Stomach (tissue), 4 donors: ENCODE data around the gene TDRD3.

Source experiments
- CTCF ChIP-seq, 7 experiments: fragments of 450-650 bp in 4 of 7; fragments of 200-600 bp in 3 of 7; sonication (generic) in 3 of 7; IDR thresholded peaks; one replicate each; pipeline ENCODE4 v1.5.1; 2016 to 2019; ENCODE audit warnings: antibody characterized with exemption in 7 of 7, control low read depth in 2 of 7, mild to moderate bottlenecking in 1 of 7
- EP300 ChIP-seq: sonication (generic); formaldehyde crosslinking; IDR thresholded peaks from one replicate; pipeline ENCODE4 v1.6.1; 2017; ENCODE audit warnings: antibody characterized with exemption
- POLR2A ChIP-seq, 4 donors: fragments of 450-650 bp; IDR thresholded peaks; one replicate each; pipeline ENCODE4 v1.6.1; 2016; ENCODE audit warnings: antibody characterized with exemption in 4 of 4, control low read depth in 2 of 4, mild to moderate bottlenecking in 1 of 4, moderate library complexity in 1 of 4
- POLR2AphosphoS5 ChIP-seq, 3 donors: sonication (generic); formaldehyde crosslinking; IDR thresholded peaks; one replicate each; pipeline ENCODE4 v1.6.1; 2016; ENCODE audit warnings: antibody characterized with exemption in 3 of 3

- no peak for TF ChIP-seq EP300
- no peak for TF ChIP-seq POLR2A (IDR thresholded peaks at IDR 0.05)
- no peak for TF ChIP-seq POLR2AphosphoS5 (IDR thresholded peaks at IDR 0.05)
- TF ChIP-seq CTCF (IDR thresholded peaks at IDR 0.05): no peak
Observed at GRCh38 chr13:60426075-60426474, 29.1 kb downstream of the TDRD3 start.
